Muscle of leg (tissue), 16 donors: ENCODE measurements around the gene PHLDB3. TPM values are rescaled to one million over a fixed set of nuclear protein-coding genes. Genes with fewer than 3 reads are reported as not detected.
"Not testable (repeated sequence)": the region's sequence is repeated elsewhere in the genome, so short reads cannot be mapped to it uniquely, and the experiment has no call there.

Experiments used
- DNase-seq: peaks from one replicate; pipeline ENCODE4 v3.0.0; 2013
- H3K27ac ChIP-seq: one replicate; pipeline ENCODE4 v1.5.1; 2013; ENCODE audit warnings: mild to moderate bottlenecking, low read length, control low read depth
- H3K27me3 ChIP-seq: one replicate; pipeline ENCODE4 v1.6.1; 2013; ENCODE audit warnings: low read length; ENCODE audit not compliant: control insufficient read depth, insufficient read depth
- H3K36me3 ChIP-seq: one replicate; pipeline ENCODE4 v1.6.1; 2013; ENCODE audit warnings: low read length; ENCODE audit not compliant: control insufficient read depth, insufficient read depth
- H3K4me1 ChIP-seq: one replicate; pipeline ENCODE4 v1.6.1; 2013; ENCODE audit warnings: low read length; ENCODE audit not compliant: control insufficient read depth, insufficient read depth
- H3K4me3 ChIP-seq: one replicate; pipeline ENCODE4 v1.5.1; 2013; ENCODE audit warnings: low read length, control low read depth
- H3K9me3 ChIP-seq: replicated peaks from 2 replicates; pipeline ENCODE4 v1.6.1; 2013; ENCODE audit warnings: low read depth, low read length; ENCODE audit not compliant: control insufficient read depth
- WGBS: methylation state at CpG from one replicate; pipeline ENCODE4 v1.1.5; 2013; ENCODE audit warnings: missing lambda C conversion rate; ENCODE audit not compliant: insufficient coverage; 5-methylcytosine and 5-hydroxymethylcytosine counted together
- long read RNA-seq, 11 donors: transcript quantifications; one replicate each; lab custom pipeline, GENCODE V29; 2026
- polyA plus RNA-seq, 8 donors: library from polyadenylated mRNA; unstranded; fragments of 120-200 nt; gene quantifications; one replicate each; pipeline versions ENCODE4 v1.2.1 to v1.2.3, GENCODE V29; 2013; ENCODE audit warnings: inconsistent platforms in 1 of 8, low replicate concordance in 1 of 8; ENCODE audit not compliant: insufficient read length in 8 of 8, insufficient read depth in 1 of 8
- total RNA-seq: library from RNA; stranded (reverse); fragments of 120-200 nt; gene quantifications from one replicate; pipeline ENCODE4 v1.2.4, GENCODE V29; 2013

Gene PHLDB3
- total RNA-seq (6.6 TPM), polyA plus RNA-seq (1 to 10 TPM; 2.8 to 8.0 (median 4.4) TPM)
- long read RNA-seq, donor 1, result 0 reads
- long read RNA-seq, donor 2, result 0 reads
- long read RNA-seq, donor 3, partial matches to known transcripts, result 0 of 1 reads
- long read RNA-seq, donor 3, other reads (novel, unspliced or antisense), result 0 of 1 reads
- long read RNA-seq, donor 4, result 0 reads
- long read RNA-seq, donor 5, result 0 reads
- long read RNA-seq, donor 6, partial matches to known transcripts, result 0 of 1 reads
- long read RNA-seq, donor 6, other reads (novel, unspliced or antisense), result 0 of 1 reads
- long read RNA-seq, donor 7, result 0 reads
- long read RNA-seq, donor 8, result 0 reads
- long read RNA-seq, donor 9, partial matches to known transcripts, result 0 of 1 reads
- long read RNA-seq, donor 9, other reads (novel, unspliced or antisense), result 0 of 1 reads
- long read RNA-seq, donor 10, result 0 reads
- long read RNA-seq, donor 11, result 0 reads

GRCh38 chr19:43504426-43505185, at the start of gene PHLDB3:
Gene PHLDB3, minus strand, starts transcription at chr19:43504746. Its CDS starts 628 bp downstream, at chr19:43504118.
- H3K9me3 ChIP-seq, result no peaks in the 10 kb centered on the region
- H3K36me3 ChIP-seq, result peaks cover 18% of the 10 kb centered on the region
- peak within 1 kb of the TSS; percentile 84 for H3K4me3 ChIP-seq
- H3K27ac ChIP-seq, result peak within 1 kb of the TSS; percentile 86
- WGBS, result 0% methylated on average over 14 of the region's 42 CpGs
- H3K4me1 ChIP-seq, result peaks cover 26% of the 10 kb centered on the region
- peaks cover 13% of the 10 kb centered on the region for H3K27me3 ChIP-seq
- peak; percentile 48 for DNase-seq

DNA sequence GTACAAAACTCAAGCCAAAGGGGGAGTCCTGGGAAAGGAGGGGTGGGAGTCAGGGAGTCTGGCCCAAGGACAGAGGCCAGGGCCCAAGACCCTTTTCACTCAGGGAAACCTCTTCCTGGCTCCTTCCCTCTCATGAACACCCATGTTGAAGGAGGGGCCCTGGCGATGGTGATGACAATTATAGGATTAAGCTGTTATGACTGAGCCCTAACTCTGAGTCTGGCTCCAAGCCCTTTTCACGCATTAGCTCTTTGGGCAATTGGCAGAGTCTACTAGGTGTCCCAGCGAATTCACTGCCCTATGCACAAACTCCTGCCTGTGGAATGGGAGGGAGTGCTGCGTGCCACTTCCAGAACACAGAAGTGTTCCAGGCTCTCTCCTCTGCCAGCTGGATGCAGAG, 49.1 kb upstream of the PHLDB3 start:
- Histone ChIP-seq H3K9me3 (no peaks in the 10 kb centered on the region), H3K4me3 (no peak overlapping the region), H3K27ac (no peak overlapping the region), H3K4me1 (no peaks in the 10 kb centered on the region), H3K27me3 (no peaks in the 10 kb centered on the region), H3K36me3 (peaks cover 59% of the 10 kb centered on the region)
- no CpG with 5 or more reads among the region's 4 CpGs for WGBS
- no peak for DNase-seq

DNA sequence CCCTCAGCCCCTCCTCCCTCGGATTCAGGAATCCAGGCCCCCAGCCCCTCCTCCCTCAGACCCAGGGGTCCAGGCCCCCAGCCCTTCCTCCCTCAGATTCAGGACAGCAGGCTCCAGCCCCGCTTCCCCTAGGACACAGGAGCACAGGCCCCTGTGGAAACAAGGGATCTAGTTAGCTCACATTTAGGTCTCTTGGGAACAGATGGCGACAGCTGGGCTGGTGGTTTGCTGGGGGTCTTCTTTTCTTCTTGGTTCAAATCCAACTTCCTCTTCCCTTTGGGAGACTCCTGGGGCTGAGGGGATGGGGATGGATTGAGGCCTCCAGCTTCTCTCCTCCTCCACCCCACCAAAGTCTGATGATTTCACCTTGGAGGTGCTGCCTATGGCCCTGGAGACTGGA, 48.1 kb upstream of the PHLDB3 start:
- no peak overlapping the region for H3K4me3 ChIP-seq
- no peak overlapping the region for H3K27ac ChIP-seq
- no peak for DNase-seq
- peaks cover 57% of the 10 kb centered on the region for H3K36me3 ChIP-seq
- no peaks in the 10 kb centered on the region for H3K27me3 ChIP-seq
- no peaks in the 10 kb centered on the region for H3K9me3 ChIP-seq
- H3K4me1 ChIP-seq, result no peaks in the 10 kb centered on the region
- WGBS, result no CpG with 5 or more reads among the region's 3 CpGs

DNA sequence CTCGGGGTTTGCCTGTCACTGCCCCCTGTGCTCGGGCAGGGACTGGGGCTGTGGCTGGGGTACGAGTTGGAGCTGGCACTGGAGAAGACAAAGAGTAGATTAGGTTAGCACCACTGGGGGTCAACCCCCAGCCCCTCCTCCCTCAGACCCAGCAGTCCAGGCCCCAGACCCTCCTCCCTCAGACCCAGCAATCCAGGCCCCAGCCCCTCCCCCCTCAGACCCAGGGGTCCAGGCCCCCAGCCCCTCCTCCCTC, 47.6 kb upstream of the PHLDB3 start:
- Histone ChIP-seq H3K36me3 (peaks cover 60% of the 10 kb centered on the region), H3K9me3 (no peaks in the 10 kb centered on the region), H3K27ac (no peak overlapping the region), H3K27me3 (no peaks in the 10 kb centered on the region), H3K4me3 (no peak overlapping the region), H3K4me1 (no peaks in the 10 kb centered on the region)
- DNase-seq, result no peak
- WGBS, result no CpG with 5 or more reads among the region's 3 CpGs

DNA sequence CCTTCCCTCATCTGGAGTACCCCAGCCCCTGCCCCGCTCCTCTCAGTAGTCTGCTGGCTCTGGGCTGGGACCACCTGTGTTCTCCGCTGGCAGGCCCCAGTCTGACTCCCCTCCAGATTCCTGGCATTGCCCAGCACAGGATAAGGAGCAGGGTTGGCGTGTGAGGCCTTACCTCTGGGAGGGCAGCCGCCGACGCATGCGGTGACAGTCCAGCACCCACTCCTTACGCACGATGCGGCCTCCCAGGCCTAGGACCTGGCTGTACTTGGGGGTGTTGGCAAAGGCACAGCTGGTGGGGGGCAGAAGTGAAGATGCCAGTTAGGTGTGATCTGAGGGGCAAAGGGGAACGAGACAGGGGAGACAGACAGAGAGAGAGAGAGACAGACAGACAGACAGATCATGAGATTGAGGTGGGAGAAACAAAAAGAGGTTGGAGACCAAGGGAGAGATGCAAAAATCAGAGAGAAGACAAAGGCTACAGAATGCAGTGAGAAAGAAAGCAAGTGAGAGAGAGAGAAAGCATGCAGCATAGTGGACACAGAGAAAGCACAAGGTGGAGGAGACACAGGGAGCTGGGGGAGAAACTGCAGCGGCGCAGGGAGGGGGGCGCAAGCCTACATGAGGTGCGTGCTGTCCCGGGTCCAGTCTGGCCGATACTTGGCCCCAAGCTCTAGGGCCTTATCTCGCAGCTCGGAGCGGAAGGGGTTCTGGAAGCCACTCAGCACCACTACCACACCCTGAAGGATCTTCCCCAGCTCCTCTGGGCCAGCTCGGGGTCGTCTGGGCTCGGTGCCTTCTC, 47.1 kb upstream of the PHLDB3 start:
- Histone ChIP-seq H3K27me3 (no peaks in the 10 kb centered on the region), H3K4me3 (no peak overlapping the region), H3K27ac (no peak overlapping the region), H3K4me1 (no peaks in the 10 kb centered on the region), H3K9me3 (no peaks in the 10 kb centered on the region), H3K36me3 (peaks cover 61% of the 10 kb centered on the region)
- WGBS, result 95% methylated on average over 19 of the region's 23 CpGs
- DNase-seq, result no peak

GRCh38 chr19:43548706-43549105, 44.2 kb upstream of the PHLDB3 start:
- Histone ChIP-seq H3K4me1 (no peaks in the 10 kb centered on the region), H3K27me3 (no peaks in the 10 kb centered on the region), H3K36me3 (peaks cover 63% of the 10 kb centered on the region), H3K4me3 (no peak overlapping the region), H3K9me3 (no peaks in the 10 kb centered on the region), H3K27ac (no peak overlapping the region)
- WGBS, result 100% methylated on average over 1 of the region's 2 CpGs
- no peak for DNase-seq

- H3K4me3 ChIP-seq, H3K27ac ChIP-seq, H3K4me1 ChIP-seq, DNase-seq, H3K27me3 ChIP-seq, H3K9me3 ChIP-seq: not testable (repeated sequence)
- H3K36me3 ChIP-seq, result peaks cover 63% of the 10 kb centered on the region
- no CpG with 5 or more reads among the region's 24 CpGs for WGBS
Measured at GRCh38 chr19:43547926-43548325, 43.4 kb upstream of the PHLDB3 start.

DNA sequence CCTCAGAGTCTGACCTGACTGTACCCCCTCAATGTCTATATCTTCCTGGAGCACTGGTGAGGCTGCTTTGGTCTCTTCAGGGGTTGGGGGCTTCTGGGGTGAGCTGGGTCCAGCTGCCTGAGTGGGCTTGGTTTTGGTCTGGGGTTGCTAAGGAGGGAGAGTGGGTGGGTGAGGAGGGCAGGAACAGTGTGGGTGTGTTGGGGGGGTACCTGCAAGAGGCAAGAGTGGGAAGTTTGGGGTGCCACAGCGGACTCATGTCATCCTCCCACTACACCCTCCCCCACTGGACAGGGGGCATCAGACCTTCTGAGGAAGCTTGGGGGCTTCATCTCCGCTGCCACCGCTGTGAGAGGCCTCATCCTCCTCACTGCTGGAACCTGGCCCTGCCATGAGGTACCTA, 42.0 kb upstream of the PHLDB3 start:
- no peak for DNase-seq
- Histone ChIP-seq H3K27me3 (no peaks in the 10 kb centered on the region), H3K27ac (no peak overlapping the region), H3K4me1 (no peaks in the 10 kb centered on the region), H3K36me3 (peaks cover 66% of the 10 kb centered on the region), H3K4me3 (no peak overlapping the region), H3K9me3 (no peaks in the 10 kb centered on the region)
- whole genome bisulfite sequencing, result 100% methylated on average over 1 of the region's 3 CpGs

GRCh38 chr19:43545981-43546380, 41.4 kb upstream of the PHLDB3 start:
- WGBS, result 92% methylated on average over 1 of the region's 2 CpGs
- Histone ChIP-seq H3K27me3 (no peaks in the 10 kb centered on the region), H3K36me3 (peaks cover 65% of the 10 kb centered on the region), H3K4me3 (no peak overlapping the region), H3K4me1 (no peaks in the 10 kb centered on the region), H3K27ac (no peak overlapping the region), H3K9me3 (no peaks in the 10 kb centered on the region)
- DNase-seq, result no peak

- Histone ChIP-seq H3K9me3 (no peaks in the 10 kb centered on the region), H3K27ac (no peak overlapping the region), H3K36me3 (peaks cover 64% of the 10 kb centered on the region), H3K27me3 (no peaks in the 10 kb centered on the region), H3K4me1 (no peaks in the 10 kb centered on the region), H3K4me3 (no peak overlapping the region)
- no peak for DNase-seq
- WGBS, result 72% methylated on average over 5 of the region's 5 CpGs
Measured at GRCh38 chr19:43545276-43545675, 40.7 kb upstream of the PHLDB3 start.
